Skeletal muscle satellite cell (primary cell): Measurements from ENCODE around the gene DMRT2. TPM values are rescaled to one million over a fixed set of nuclear protein-coding genes. Genes with fewer than 3 reads are reported as not detected.
A peak's percentile ranks its signal among the peaks of the same experiment; 100 is the strongest.

ENCODE experiments used
- H3K27me3 ChIP-seq: 2 replicates; pipeline ENCODE4 v1.7.0; 2013; ENCODE audit warnings: low read length; ENCODE audit not compliant: control insufficient read depth, insufficient read depth
- H3K36me3 ChIP-seq: 2 replicates; pipeline ENCODE4 v1.7.0; 2013; ENCODE audit warnings: mild to moderate bottlenecking, control low read depth, low read length; ENCODE audit not compliant: insufficient read depth
- H3K4me1 ChIP-seq: 2 replicates; pipeline ENCODE4 v1.7.0; 2013; ENCODE audit warnings: low read length; ENCODE audit not compliant: control insufficient read depth, insufficient read depth
- H3K4me2 ChIP-seq: 2 replicates; pipeline ENCODE4 v1.7.0; 2013; ENCODE audit warnings: mild to moderate bottlenecking, low read length
- H3K4me3 ChIP-seq: 2 replicates; pipeline ENCODE4 v1.7.0; 2013; ENCODE audit warnings: low read length
- H3K9ac ChIP-seq: 2 replicates; pipeline ENCODE4 v1.7.0; 2013; ENCODE audit warnings: mild to moderate bottlenecking, low read depth, low read length, moderate library complexity
- H3K9me3 ChIP-seq: replicated peaks from 2 replicates; pipeline ENCODE4 v1.7.0; 2013; ENCODE audit warnings: mild to moderate bottlenecking, control low read depth, low read length
- total RNA-seq: library from RNA; depleted of rRNA; stranded (reverse); fragments of >200 nt; gene quantifications from 2 replicates; pipeline ENCODE4 v1.2.3, GENCODE V29; 2012; rRNA removed

DMRT2 gene
- total RNA-seq = 0.51 and 0.87 TPM in 2 replicates

DNA sequence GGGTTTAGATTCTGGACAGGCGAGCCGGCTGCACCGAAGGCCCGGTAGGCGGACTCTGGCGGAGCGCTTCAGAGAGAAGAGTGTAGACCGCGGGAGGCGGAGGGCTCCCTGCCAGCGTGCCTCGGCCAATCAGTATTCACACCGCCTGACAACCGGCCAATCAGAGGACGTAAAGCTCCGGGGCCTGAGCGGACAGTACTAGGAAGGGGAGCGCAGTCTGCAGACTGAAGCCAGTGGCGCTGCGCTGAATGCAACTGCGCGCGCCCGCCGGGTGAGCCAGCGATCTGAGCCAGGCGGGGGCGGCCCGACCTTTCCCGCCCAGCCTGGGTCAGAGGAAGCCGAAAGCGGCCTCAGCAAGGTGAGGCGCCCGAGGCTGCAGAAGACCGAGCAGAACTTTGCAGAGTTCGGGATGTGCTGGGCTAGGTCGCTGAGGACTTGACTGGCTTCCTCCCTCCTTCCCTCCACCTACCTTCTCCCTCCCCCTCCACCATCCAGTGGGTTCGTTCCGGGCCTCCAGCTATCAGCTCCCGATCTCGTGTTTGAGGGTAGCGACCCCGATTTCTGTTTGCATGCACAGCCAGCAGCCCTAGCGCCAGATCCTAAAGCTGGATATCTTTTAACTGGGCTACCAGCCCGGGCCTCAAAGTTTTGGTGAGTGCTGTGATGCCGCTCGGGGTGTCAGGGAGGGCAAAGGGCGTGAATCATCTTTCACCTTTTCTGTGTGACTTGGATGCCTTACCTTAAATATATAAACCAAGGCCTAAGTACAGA is at the start of gene DMRT2:
Gene DMRT2, plus strand, starts transcription at position 233 of the 771 bp plus-strand sequence. CDS start 1,257 bp downstream, outside the sequence.
- Histone ChIP-seq H3K27me3 (peaks cover 65% of the 10 kb centered on the region), H3K4me1 (peaks cover 27% of the 10 kb centered on the region), H3K4me3 (peak within 1 kb of the TSS; percentile 55), H3K9ac (no peak within 1 kb of the TSS), H3K36me3 (no peaks in the 10 kb centered on the region), H3K4me2 (peak within 1 kb of the TSS; percentile 91), H3K9me3 (no peaks in the 10 kb centered on the region)

- no peaks in the 10 kb centered on the region for H3K36me3 ChIP-seq
- H3K9ac ChIP-seq = no peak overlapping the region
- no peak overlapping the region for H3K4me3 ChIP-seq
- no peaks in the 10 kb centered on the region for H3K9me3 ChIP-seq
- H3K27me3 ChIP-seq = no peaks in the 10 kb centered on the region
- H3K4me2 ChIP-seq = no peak overlapping the region
- H3K4me1 ChIP-seq = peaks cover 4% of the 10 kb centered on the region
These were observed 48.3 kb upstream of the DMRT2 start for GRCh38 chr9:1001838-1002237.

DNA sequence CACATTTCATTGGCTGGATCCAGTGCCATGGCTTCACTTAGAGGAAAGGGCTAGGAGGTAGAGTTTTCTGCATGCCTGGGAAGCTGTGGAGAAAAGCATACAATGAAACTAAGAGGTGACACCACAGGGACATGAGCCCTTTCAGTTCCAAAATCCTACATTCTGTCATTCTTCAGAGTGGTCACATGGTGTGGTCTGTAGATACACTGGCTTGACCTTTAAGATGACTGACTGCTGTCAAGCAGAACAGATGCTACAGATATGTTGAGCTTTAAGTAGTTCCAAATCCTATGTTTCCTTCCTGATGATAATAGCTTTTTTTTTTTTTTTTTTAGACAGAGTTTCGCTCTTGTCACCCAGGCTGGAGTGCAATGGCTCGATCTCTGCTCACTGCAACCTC is 47.5 kb upstream of the DMRT2 start:
- no peaks in the 10 kb centered on the region for H3K36me3 ChIP-seq
- H3K27me3 ChIP-seq = no peaks in the 10 kb centered on the region
- no peak overlapping the region for H3K9ac ChIP-seq
- no peak overlapping the region for H3K4me3 ChIP-seq
- peaks cover 4% of the 10 kb centered on the region for H3K4me1 ChIP-seq
- no peak overlapping the region for H3K4me2 ChIP-seq
- no peaks in the 10 kb centered on the region for H3K9me3 ChIP-seq

DNA sequence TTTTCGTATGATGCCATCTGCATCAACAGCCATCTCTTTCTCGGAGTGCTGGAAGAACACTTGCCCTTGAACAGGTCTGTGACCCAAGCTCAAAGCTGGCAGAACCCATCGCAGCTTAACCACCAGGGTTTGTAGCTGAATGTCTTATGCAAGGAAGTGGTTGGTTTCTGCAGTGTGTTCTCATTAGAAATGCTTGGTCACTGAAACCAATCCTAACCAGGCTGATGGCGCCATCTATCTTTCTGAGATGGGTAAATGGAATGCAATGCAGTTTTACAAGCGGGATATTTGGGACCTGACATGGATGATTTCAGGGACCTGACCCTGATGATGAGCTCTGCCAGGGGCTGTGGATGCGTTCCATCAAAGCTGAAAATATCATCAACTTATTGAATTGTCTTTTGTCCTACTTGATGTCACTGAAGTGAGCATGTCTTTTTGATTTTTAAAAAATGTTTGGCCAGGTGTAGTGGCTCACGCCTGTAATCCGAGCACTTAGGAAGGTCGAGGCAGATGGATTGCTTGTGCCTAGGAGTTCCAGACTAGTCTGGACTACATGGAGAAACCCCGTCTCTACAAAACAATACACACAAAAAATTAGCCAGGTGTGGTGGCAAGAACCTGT is 45.0 kb upstream of the DMRT2 start:
- no peak overlapping the region for H3K9ac ChIP-seq
- H3K4me1 ChIP-seq = peaks cover 11% of the 10 kb centered on the region
- no peak overlapping the region for H3K4me3 ChIP-seq
- no peak overlapping the region for H3K4me2 ChIP-seq
- H3K9me3 ChIP-seq = no peaks in the 10 kb centered on the region
- H3K36me3 ChIP-seq = no peaks in the 10 kb centered on the region
- H3K27me3 ChIP-seq = no peaks in the 10 kb centered on the region

GRCh38 chr9:1007312-1007711 is 42.8 kb upstream of the DMRT2 start:
- Histone ChIP-seq H3K36me3 (no peaks in the 10 kb centered on the region), H3K4me3 (no peak overlapping the region), H3K9ac (no peak overlapping the region), H3K27me3 (no peaks in the 10 kb centered on the region), H3K4me1 (peaks cover 7% of the 10 kb centered on the region), H3K4me2 (no peak overlapping the region), H3K9me3 (no peaks in the 10 kb centered on the region)

DNA sequence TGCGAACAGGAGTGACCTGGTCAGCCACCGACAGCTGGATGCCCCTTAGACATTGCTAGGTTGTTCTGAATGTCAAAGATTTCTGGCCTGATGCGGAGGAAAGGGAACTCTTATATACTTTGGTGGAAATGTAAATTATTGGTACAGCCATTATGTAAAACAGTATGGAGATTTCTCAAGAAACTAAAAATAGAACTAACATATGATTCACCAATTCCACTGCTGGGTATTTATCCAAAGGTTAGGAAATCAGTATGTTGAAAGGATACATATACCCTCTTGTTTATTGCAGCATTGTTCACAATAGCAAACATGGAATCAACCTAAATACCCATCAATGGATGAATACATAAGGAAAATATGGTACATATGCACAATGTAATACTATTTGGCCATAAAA is 41.9 kb upstream of the DMRT2 start:
- no peak overlapping the region for H3K9ac ChIP-seq
- H3K4me3 ChIP-seq = no peak overlapping the region
- no peaks in the 10 kb centered on the region for H3K27me3 ChIP-seq

DNA sequence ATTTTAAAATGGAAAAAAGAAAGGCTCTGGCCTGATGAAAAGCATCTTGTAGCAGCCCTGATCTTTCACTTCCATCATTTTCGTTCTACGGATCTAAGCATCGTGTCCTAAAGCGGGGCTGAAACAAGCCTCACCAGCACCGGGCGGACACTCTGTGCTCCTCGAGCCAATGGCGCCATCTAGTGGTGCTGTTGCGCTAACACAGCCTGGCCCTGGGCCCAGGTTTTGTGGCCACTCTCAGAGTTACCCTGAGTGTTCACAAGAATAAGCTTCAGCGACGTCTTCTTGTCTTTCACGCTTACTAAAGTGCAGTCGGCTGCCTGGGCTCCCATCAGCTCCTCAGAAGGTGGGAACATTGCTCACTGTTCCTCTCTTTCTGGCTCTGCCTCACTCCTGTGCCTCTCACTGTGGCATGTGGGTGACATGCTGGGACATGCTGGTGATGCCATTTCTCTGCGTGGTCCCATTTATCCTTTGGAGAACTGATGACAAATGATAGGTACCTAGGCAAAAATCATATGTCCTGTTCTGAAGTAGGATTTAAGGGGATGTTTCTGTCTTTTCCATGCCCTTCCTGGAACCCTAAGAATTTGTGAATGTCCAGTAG is 41.0 kb upstream of the DMRT2 start:
- H3K36me3 ChIP-seq = no peaks in the 10 kb centered on the region
- H3K27me3 ChIP-seq = peaks cover 3% of the 10 kb centered on the region
- H3K4me3 ChIP-seq = no peak overlapping the region
- no peak overlapping the region for H3K4me2 ChIP-seq
- no peak overlapping the region for H3K9ac ChIP-seq
- H3K9me3 ChIP-seq = no peaks in the 10 kb centered on the region
- peaks cover 7% of the 10 kb centered on the region for H3K4me1 ChIP-seq

More for the DNA sequence above, 41.9 kb upstream of the DMRT2 start:
- H3K9me3 ChIP-seq = no peaks in the 10 kb centered on the region
- peaks cover 7% of the 10 kb centered on the region for H3K4me1 ChIP-seq
- no peaks in the 10 kb centered on the region for H3K36me3 ChIP-seq
- no peak overlapping the region for H3K4me2 ChIP-seq

- peaks cover 7% of the 10 kb centered on the region for H3K4me1 ChIP-seq
- no peak overlapping the region for H3K4me3 ChIP-seq
- no peaks in the 10 kb centered on the region for H3K36me3 ChIP-seq
- H3K9ac ChIP-seq = no peak overlapping the region
- H3K27me3 ChIP-seq = peaks cover 14% of the 10 kb centered on the region
- H3K9me3 ChIP-seq = no peaks in the 10 kb centered on the region
- H3K4me2 ChIP-seq = no peak overlapping the region
These were observed 37.1 kb upstream of the DMRT2 start for GRCh38 chr9:1013021-1013420.

DNA sequence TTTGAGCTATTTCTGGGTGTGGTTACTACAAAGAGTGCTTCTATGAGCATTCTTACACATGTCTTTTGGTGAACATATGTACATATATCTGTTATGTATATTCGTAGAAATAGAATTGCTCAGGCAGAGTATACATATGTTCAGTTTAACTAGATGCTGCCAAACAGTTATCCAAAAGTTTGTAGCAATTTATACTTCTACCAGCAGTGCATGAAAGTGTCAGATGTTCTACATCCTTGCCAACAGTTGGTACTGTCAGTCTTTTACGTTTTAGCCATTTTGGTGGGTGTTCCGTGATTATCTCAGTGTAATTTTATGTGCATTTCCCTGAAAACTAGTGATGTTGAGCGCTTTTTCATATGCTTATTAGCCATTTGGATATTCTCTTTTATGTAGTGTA is 35.9 kb upstream of the DMRT2 start:
- no peaks in the 10 kb centered on the region for H3K9me3 ChIP-seq

DNA sequence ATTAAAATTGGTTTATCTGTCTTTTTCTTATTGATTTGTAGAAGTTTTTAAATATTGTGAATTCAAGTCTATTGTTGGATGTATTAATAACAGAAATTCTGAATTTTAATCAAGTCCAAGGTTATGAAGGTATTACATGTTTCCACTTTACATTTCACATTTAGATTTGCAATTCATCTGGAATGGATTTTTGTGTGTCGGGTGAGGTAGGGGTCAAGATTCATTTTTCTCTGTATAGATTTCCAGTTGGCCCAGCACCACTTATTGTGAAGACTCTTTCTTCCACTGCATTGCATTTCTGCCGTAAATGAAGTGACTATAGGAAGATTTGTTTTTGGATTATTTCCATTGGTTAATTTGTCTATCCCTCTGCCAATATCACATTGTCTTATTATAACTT is 35.5 kb upstream of the DMRT2 start:
- Histone ChIP-seq H3K4me3 (no peak overlapping the region), H3K36me3 (no peaks in the 10 kb centered on the region), H3K4me1 (no peaks in the 10 kb centered on the region), H3K9me3 (no peaks in the 10 kb centered on the region), H3K9ac (no peak overlapping the region), H3K27me3 (peaks cover 15% of the 10 kb centered on the region), H3K4me2 (no peak overlapping the region)

More for the DNA sequence above, 35.9 kb upstream of the DMRT2 start:
- Histone ChIP-seq H3K27me3 (peaks cover 14% of the 10 kb centered on the region), H3K9ac (no peak overlapping the region), H3K4me3 (no peak overlapping the region), H3K4me2 (no peak overlapping the region), H3K36me3 (no peaks in the 10 kb centered on the region), H3K4me1 (peaks cover 2% of the 10 kb centered on the region)

- Histone ChIP-seq H3K36me3 (no peaks in the 10 kb centered on the region), H3K4me2 (no peak overlapping the region), H3K4me3 (no peak overlapping the region), H3K27me3 (peaks cover 25% of the 10 kb centered on the region), H3K4me1 (no peaks in the 10 kb centered on the region), H3K9me3 (no peaks in the 10 kb centered on the region), H3K9ac (no peak overlapping the region)
These were observed 32.0 kb upstream of the DMRT2 start for GRCh38 chr9:1018121-1018520.
